ENCODE results near the gene FRS3. TPM values are rescaled to one million over a fixed set of nuclear protein-coding genes. Genes with fewer than 3 reads are reported as not detected.

FRS3 gene, protein sequence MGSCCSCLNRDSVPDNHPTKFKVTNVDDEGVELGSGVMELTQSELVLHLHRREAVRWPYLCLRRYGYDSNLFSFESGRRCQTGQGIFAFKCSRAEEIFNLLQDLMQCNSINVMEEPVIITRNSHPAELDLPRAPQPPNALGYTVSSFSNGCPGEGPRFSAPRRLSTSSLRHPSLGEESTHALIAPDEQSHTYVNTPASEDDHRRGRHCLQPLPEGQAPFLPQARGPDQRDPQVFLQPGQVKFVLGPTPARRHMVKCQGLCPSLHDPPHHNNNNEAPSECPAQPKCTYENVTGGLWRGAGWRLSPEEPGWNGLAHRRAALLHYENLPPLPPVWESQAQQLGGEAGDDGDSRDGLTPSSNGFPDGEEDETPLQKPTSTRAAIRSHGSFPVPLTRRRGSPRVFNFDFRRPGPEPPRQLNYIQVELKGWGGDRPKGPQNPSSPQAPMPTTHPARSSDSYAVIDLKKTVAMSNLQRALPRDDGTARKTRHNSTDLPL
- 1.9 to 3.3 TPM (median 2.7 TPM) in 5 replicates for total RNA-seq (2022; extraction: Qiagen RNA extraction)

DNA sequence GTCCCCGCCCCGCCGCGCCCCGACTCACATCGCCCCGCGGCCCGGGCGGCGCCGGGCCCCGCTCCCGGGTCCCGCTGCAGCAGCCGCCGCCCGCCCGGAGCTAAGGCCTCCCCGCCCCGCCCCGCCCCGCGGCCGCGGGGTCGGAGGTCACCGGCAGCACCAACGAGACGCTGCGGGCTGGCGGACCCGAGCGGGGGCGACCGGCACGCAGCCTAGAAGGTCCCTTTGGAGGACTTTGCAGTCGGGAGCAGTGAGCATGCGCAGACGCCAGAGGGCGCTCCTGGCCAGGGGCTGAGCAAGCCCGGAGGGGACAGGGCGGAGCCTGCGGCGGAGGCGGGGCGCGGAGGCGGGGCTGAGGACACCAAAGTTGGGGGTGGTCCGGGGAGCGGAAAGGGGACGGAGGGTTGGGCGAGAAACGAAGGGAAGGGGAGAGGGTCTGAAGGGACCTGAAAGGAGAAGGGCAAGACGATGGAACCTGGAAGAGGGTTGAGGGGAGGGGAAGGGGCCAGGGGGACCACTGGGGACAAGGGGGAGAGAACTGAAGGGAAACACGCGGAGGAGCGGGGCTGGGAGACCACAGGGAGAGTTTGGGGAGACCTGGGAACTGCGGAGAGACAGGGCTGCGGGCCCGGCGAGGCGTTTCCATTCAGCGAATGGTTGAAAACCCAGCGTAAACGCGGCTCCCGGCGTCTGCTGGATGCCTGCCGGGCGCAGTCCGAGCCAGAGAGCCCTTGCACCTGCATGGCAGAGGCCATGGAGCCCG, at the start of gene FRS3:
TSS of gene FRS3 (minus strand) at position 113 of the 763 bp plus-strand sequence. CDS start 2,913 bp downstream, outside the sequence.

DNA sequence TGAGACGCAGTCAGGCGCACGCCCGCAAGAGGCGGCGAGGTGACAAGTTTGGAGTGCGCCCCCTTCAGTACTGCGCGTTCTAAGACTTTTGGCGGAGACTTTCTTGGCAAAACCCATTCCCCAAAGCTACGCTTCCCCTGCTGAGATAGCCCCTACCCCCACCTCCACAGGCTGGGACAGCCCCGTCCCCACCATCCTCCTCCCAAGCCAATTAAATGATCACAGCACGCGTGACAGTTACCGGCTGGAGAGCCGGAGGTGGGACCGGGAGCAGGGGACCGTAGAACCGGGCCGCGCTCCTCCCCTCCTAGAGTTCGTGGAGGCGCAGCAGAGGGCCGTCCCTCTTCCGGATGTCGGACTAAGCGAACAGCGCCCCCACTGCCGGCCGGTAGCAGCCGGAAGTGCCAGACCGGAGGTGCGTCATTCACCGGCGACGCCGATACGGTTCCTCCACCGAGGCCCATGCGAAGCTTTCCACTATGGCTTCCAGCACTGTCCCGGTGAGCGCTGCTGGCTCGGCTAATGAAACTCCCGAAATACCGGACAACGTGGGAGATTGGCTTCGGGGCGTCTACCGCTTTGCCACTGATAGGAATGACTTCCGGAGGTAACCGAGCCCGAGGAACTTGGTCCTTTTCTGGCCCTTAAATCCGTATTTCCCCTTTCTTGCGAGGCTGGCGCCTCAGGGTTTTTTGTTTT, 7.7 kb upstream of the FRS3 start, which contains the start of gene TOMM6:
TSS of gene TOMM6 (plus strand) at position 476 of the 699 bp plus-strand sequence. CDS start at position 480, 4 bp downstream.

DNA sequence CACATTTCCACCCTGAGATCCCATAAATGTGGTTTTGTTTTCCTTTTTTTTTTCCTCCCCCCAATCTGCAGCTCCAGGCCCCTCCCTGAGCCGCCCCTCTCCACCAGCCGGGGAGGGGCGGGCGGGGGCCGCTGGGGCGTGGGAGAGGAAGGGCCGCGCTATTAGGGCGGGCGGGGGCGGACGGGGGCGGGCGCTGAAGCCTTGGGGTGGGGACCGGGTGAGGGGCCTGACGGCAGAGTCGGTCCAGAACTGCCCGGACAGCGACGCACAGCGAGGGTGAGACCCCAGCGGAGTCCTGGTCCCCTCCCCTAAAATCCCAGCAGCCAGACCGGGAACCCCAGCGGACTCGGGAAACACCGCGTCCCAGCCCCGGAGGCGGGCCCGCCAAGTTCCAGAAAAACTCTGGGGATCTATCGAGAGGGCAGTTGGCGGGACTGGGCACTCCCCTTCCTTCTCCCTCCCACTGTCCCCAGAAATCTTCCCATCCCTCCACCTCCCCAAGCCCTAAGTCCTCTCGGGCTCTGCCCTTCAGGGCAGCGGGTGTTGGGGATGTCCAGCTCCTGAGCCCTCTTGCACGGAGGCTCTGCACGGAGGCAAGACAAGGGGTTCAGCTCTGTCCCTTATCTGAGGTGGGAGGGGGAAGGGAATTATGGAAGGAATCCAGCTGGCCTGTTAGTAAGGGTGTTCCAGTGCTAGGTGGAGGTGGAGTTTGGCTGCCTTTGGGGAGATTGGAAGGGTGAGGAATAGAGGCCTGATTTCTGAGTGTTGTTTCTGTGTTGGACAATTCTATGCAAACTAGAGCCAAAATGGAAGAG, 1.1 kb upstream of the FRS3 start, which contains the start of gene PRICKLE4:
TSS of gene PRICKLE4 (plus strand) at position 232 of the 815 bp plus-strand sequence. CDS start 2,692 bp downstream, outside the sequence.

DNA sequence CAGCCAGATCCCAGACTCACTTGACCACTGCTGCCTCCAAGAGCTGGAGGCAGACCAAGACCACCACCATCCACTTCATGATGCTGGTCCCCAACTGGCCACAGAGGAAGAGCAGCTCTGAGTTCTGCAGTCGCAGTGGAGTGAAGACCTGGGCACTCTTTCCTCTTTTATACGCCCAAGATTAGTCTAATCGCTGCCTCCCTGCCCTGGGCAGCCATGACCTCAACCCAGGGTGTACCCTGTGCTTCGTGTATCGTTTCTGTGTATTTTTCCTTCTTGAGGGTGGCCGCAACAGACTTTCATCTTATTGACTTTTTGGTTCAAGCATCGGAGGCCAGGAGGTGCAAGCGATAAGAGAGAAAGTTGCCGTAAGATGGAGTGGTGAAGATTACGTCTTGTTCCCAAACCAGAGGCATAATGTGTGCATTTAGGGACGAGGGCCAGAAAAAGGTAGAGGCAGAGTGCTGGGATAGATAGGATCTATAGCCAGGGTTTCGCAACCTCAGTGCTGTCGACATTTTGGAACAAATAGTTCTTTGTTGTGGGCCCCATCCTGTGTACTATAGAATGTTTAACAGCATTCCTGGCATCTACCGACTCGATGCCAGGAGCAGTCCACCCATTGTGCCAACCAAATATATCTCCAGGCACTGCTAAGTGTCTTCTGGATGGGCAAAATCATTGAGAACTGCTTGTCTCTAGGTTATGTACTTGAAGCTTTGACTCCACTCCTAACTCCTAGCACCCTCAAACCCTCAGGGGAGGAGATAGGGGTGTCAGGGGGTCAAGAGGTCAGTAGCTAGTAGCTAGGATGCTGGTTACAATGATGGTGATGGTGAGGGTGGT, 32.2 kb downstream of the FRS3 start, which contains the start of gene PGC:
TSS of gene PGC (minus strand) at position 142 of the 846 bp plus-strand sequence. CDS start at position 79, 63 bp downstream.

DNA sequence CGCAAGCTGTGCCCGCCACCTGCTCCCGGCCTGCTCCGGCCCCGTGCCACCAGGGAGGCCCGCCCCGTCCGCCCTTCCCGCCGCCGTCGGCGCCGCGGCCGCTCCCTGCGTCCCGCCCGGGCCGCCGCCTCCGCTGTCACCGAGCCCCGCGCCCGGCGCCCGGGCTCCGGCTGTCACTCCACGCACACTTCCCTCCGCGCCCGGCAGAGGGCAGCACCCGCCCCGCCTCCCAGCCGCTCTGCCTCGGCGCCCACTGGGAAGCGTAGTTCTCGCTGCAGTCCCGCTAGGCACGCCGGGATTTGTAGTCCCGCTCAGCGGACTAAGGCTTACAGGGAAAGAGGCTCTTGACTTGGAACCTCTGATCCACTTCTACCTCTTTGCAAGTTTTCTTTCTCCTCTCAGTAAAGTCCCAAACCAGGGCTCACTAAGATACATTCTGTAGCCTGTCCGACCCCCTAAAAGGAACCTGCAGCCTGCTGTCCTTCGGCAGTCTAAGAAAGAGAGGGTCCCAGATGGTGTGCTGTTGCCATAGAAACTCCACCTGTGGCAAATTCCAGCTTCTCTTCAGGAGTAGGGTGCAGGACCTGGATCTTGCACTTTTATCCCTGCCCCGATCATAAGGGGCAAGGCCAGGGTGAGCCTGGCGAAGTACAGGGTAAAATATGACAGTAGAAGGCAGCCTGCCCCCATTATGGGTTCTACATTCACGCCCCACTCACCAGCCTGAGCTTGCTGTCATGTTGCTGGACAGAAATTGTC, 44.1 kb downstream of the FRS3 start, which contains the start of gene TFEB:
TSS of gene TFEB (minus strand) at position 182 of the 759 bp plus-strand sequence. CDS start 44,395 bp downstream, outside the sequence.

Other genes starting within 250 kb of the FRS3 start
- 16.4 to 23.9 TPM (median 23.0 TPM) in 5 replicates for gene FOXP4, start 233.5 kb downstream of the FRS3 start, total RNA-seq (2022; extraction: Qiagen RNA extraction)
- 0.33 to 1.2 TPM (median 0.85 TPM) in 5 replicates for gene MDFI, start 141.4 kb downstream of the FRS3 start, total RNA-seq (2022; extraction: Qiagen RNA extraction)
- 6.6 to 9.0 TPM (median 8.3 TPM) in 5 replicates for gene TFEB, start 44.3 kb downstream of the FRS3 start, total RNA-seq (2022; extraction: Qiagen RNA extraction)
- not detected in 5 replicates for gene PGC, start 32.5 kb downstream of the FRS3 start, total RNA-seq (2022; extraction: Qiagen RNA extraction)
- gene PRICKLE4, start 882 bp upstream of the FRS3 start, total RNA-seq (2022; extraction: Qiagen RNA extraction) = 0.47 to 0.91 TPM (median 0.66 TPM) in 5 replicates
- gene TOMM6, start 7.8 kb upstream of the FRS3 start, total RNA-seq (2022; extraction: Qiagen RNA extraction) = 279 to 317 TPM (median 304 TPM) in 5 replicates
- 0.83 to 1.4 TPM (median 1.0 TPM) in 5 replicates for gene USP49, start 115.5 kb upstream of the FRS3 start, total RNA-seq (2022; extraction: Qiagen RNA extraction)
- gene MED20, start 141.2 kb upstream of the FRS3 start, total RNA-seq (2022; extraction: Qiagen RNA extraction) = 13.0 to 15.0 TPM (median 13.8 TPM) in 5 replicates
- 36.4 to 46.6 TPM (median 39.1 TPM) in 5 replicates for gene BYSL, start 141.6 kb upstream of the FRS3 start, total RNA-seq (2022; extraction: Qiagen RNA extraction)
- gene CCND3, start 161.9 kb upstream of the FRS3 start, total RNA-seq (2022; extraction: Qiagen RNA extraction) = 123 to 188 TPM (median 164 TPM) in 5 replicates

All from A549 treated with Mapracorat at 1 μM for 4 hours (cell line).